Sigmoid colon (tissue), 4 donors: Measurements from ENCODE around the gene EDEM3.

Experiments used
- EP300 ChIP-seq, 4 donors: sonication (generic); formaldehyde crosslinking; IDR thresholded peaks; one replicate each; pipeline ENCODE4 v1.6.1; 2017; ENCODE audit warnings: antibody characterized with exemption in 4 of 4
- POLR2A ChIP-seq, 2 donors: fragments of 450-650 bp; IDR thresholded peaks; one replicate each; pipeline ENCODE4 v1.6.1; 2016; ENCODE audit warnings: antibody characterized with exemption in 2 of 2, mild to moderate bottlenecking in 2 of 2, moderate library complexity in 2 of 2
- POLR2AphosphoS5 ChIP-seq, 4 donors: sonication (generic); formaldehyde crosslinking; IDR thresholded peaks; one replicate each; pipeline ENCODE4 v1.6.1; 2017; ENCODE audit warnings: antibody characterized with exemption in 4 of 4
- TF ChIP-seq, protein P1 (sequence below), 4 experiments: fragments of 450-650 bp in 3 of 4; fragments of 200-600 bp in 1 of 4; IDR thresholded peaks; one replicate each; pipeline ENCODE4 v1.5.1; 2016 to 2019; ENCODE audit warnings: antibody characterized with exemption in 4 of 4, mild to moderate bottlenecking in 3 of 4, moderate library complexity in 2 of 4

DNA sequence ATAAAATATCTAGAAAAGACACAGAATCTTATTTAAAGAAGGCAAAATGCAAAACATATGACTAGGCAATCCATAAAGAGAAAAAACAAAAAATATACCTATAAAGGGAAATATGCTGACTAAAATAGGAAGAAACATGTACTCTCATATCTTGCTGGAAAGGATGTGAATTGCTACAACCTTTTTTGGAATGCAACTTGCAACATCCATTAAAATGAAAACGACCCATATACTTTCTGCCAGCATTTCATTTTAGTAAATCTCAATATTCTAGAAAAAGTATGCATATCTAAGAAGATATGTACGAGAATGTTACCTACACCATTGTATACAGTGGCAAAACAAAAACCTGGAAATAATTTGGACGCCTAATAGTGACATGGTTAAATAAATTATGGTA lies 56.6 kb downstream of the EDEM3 start:
- TF ChIP-seq, protein P1, sequence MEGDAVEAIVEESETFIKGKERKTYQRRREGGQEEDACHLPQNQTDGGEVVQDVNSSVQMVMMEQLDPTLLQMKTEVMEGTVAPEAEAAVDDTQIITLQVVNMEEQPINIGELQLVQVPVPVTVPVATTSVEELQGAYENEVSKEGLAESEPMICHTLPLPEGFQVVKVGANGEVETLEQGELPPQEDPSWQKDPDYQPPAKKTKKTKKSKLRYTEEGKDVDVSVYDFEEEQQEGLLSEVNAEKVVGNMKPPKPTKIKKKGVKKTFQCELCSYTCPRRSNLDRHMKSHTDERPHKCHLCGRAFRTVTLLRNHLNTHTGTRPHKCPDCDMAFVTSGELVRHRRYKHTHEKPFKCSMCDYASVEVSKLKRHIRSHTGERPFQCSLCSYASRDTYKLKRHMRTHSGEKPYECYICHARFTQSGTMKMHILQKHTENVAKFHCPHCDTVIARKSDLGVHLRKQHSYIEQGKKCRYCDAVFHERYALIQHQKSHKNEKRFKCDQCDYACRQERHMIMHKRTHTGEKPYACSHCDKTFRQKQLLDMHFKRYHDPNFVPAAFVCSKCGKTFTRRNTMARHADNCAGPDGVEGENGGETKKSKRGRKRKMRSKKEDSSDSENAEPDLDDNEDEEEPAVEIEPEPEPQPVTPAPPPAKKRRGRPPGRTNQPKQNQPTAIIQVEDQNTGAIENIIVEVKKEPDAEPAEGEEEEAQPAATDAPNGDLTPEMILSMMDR (IDR thresholded peaks at IDR 0.05) = no peak
- TF ChIP-seq POLR2A (IDR thresholded peaks at IDR 0.05) (no peak), POLR2AphosphoS5 (IDR thresholded peaks at IDR 0.05) (no peak), EP300 (IDR thresholded peaks at IDR 0.05) (no peak)
